ENCODE results near the gene ATP8B4. TPM values are rescaled to one million over a fixed set of nuclear protein-coding genes. Genes with fewer than 3 reads are reported as not detected.

Gene ATP8B4
- total and polyA plus RNA-seq, 2 experiments from 2014 or later = 0.89 to 1.5 TPM

DNA sequence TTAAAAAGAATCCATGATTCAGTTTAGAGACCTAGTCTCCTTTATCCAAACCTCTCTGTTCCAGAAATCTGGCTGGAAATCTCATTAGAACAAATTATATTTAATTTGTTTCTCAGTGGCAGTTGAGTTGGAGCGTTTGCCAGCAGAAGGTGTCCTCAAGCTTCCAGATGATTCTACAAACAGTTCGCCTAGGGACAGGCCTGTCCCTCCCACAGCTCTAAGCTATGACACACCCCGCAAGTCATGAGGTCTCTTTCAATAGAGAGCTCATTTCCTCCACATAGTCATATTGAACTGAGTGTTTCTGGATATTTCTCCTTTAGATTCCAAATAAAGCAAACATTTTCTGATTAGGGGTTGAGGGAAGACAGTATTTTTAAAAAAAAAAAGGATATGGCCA, 230.3 kb downstream of the ATP8B4 start:
- Histone ChIP-seq H3K27me3 (replicated peaks; ENCODE audit: insufficient read depth) (no peaks in the 10 kb centered on the region), H2AFZ (no peak overlapping the region; the same call in 1 of the 2 replicates), H3K9ac (no peak overlapping the region), H3K9me2 (ENCODE audit: insufficient read depth) (no peaks in the 10 kb centered on the region), H4K20me1 (ENCODE audit: insufficient read depth) (no peaks in the 10 kb centered on the region), H3K79me2 (ENCODE audit: insufficient read depth) (no peaks in the 10 kb centered on the region), H3K36me3 (ENCODE audit: low read depth) (no peaks in the 10 kb centered on the region), H3K4me3 (no peak overlapping the region), H3F3A (ENCODE audit: insufficient read depth) (no peaks in the 10 kb centered on the region), H3K27ac (no peak overlapping the region), H3K4me2 (ENCODE audit: unreplicated experiment) (no peak overlapping the region), H3K9me3 (ENCODE audit: low read depth) (no peaks in the 10 kb centered on the region), H3K4me1 (ENCODE audit: insufficient read depth) (peaks cover 16% of the 10 kb centered on the region; the same call in 1 of the 2 replicates)
- WGBS, 2 experiments (ENCODE audit: low coverage in 1 of 2, low lambda C conversion rate in 2 of 2, missing lambda C conversion rate in 2 of 2) = 37 to 38% methylated on average over 3 of the region's 3 CpGs
- in situ Hi-C loops (cut with MboI) = no loop called here
- TF ChIP-seq EZH2 (IDR thresholded peaks at IDR 0.05; ENCODE audit: insufficient read depth, poor library complexity, severe bottlenecking) (no peak), EZH2phosphoT487 (IDR thresholded peaks at IDR 0.05; ENCODE audit: insufficient read depth, low read depth) (no peak)
- DNase-seq = peak; percentile 42

DNA sequence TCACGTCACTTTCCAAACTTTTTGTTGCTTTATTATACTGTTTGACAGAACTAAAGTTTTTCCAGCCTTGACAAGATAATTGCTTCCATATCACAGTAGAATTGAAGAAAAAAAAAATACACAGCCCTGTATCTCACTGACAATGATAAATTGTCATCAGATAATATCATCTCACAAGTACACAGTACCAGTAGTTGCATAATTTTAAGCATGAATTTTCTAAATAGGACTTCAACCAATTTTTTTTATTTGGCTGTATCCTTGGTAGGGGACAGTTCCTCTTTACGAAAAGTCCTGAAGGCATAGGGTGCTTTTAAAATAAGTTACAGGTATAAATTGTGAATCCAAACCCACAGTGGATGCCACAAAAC, 230.7 kb downstream of the ATP8B4 start:
- Histone ChIP-seq H3K9ac (no peak overlapping the region), H3K27me3 (replicated peaks; ENCODE audit: insufficient read depth) (no peaks in the 10 kb centered on the region), H2AFZ (peak overlapping the region; percentile 29; the same call in 1 of the 2 replicates), H3F3A (ENCODE audit: insufficient read depth) (no peaks in the 10 kb centered on the region), H3K4me2 (ENCODE audit: unreplicated experiment) (no peak overlapping the region), H3K4me3 (no peak overlapping the region), H3K36me3 (ENCODE audit: low read depth) (no peaks in the 10 kb centered on the region), H3K9me2 (ENCODE audit: insufficient read depth) (no peaks in the 10 kb centered on the region), H3K9me3 (ENCODE audit: low read depth) (no peaks in the 10 kb centered on the region), H3K79me2 (ENCODE audit: insufficient read depth) (no peaks in the 10 kb centered on the region), H4K20me1 (ENCODE audit: insufficient read depth) (no peaks in the 10 kb centered on the region), H3K27ac (no peak overlapping the region), H3K4me1 (ENCODE audit: insufficient read depth) (peaks cover 16% of the 10 kb centered on the region; the same call in 1 of the 2 replicates)
- TF ChIP-seq EZH2 (IDR thresholded peaks at IDR 0.05; ENCODE audit: insufficient read depth, poor library complexity, severe bottlenecking) (no peak), EZH2phosphoT487 (IDR thresholded peaks at IDR 0.05; ENCODE audit: insufficient read depth, low read depth) (no peak)
- WGBS, 2 experiments (ENCODE audit: low coverage in 1 of 2, low lambda C conversion rate in 2 of 2, missing lambda C conversion rate in 2 of 2) = 37 to 47% methylated on average over 2 of the region's 2 CpGs
- DNase-seq = no peak
- in situ Hi-C loops (cut with MboI) = no loop called here

- Histone ChIP-seq H3K27ac (no peak overlapping the region), H3K9me2 (ENCODE audit: insufficient read depth) (no peaks in the 10 kb centered on the region), H3K9me3 (ENCODE audit: low read depth) (no peaks in the 10 kb centered on the region), H3K9ac (no peak overlapping the region), H3K4me2 (ENCODE audit: unreplicated experiment) (no peak overlapping the region), H3K27me3 (replicated peaks; ENCODE audit: insufficient read depth) (no peaks in the 10 kb centered on the region), H2AFZ (peak overlapping the region; percentile 29), H3F3A (ENCODE audit: insufficient read depth) (no peaks in the 10 kb centered on the region), H3K79me2 (ENCODE audit: insufficient read depth) (no peaks in the 10 kb centered on the region), H3K4me3 (no peak overlapping the region), H3K36me3 (ENCODE audit: low read depth) (no peaks in the 10 kb centered on the region), H3K4me1 (ENCODE audit: insufficient read depth) (peaks cover 16% of the 10 kb centered on the region; the same call in 1 of the 2 replicates), H4K20me1 (ENCODE audit: insufficient read depth) (no peaks in the 10 kb centered on the region)
- in situ Hi-C loops (cut with MboI) = no loop called here
- peak; percentile 18 for DNase-seq
- TF ChIP-seq EZH2 (IDR thresholded peaks at IDR 0.05; ENCODE audit: insufficient read depth, poor library complexity, severe bottlenecking) (no peak), EZH2phosphoT487 (IDR thresholded peaks at IDR 0.05; ENCODE audit: insufficient read depth, low read depth) (no peak)
- 29 to 30% methylated on average over 7 of the region's 7 CpGs for WGBS, 2 experiments (ENCODE audit: low coverage in 1 of 2, low lambda C conversion rate in 2 of 2, missing lambda C conversion rate in 2 of 2)
Measured at GRCh38 chr15:49887659-49888322, 231.2 kb downstream of the ATP8B4 start.

DNA sequence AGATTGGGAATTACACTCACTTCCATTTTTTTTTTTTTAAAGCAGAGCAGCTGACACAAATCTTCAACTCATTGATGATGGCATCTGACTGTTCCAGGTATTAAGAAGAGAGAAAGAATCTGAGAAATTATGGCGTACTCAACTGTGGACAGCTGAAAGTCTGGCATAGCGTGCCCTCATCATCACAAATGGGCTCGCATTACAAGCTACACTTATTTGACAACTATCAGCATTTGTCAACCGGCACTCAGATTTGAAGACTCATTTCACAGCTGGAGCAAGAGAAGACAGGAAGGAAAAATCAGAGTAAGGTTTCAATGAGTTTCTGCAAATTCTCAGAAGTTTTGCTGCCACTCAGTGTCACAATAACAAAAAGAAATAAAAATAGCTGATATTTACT, 235.9 kb downstream of the ATP8B4 start:
- no peak overlapping the region for H3K4me2 ChIP-seq (ENCODE audit: unreplicated experiment)
- no peak overlapping the region for H2AFZ ChIP-seq
- peaks cover 13% of the 10 kb centered on the region for H3F3A ChIP-seq (ENCODE audit: insufficient read depth)
- H4K20me1 ChIP-seq (ENCODE audit: insufficient read depth) = no peaks in the 10 kb centered on the region
- no peaks in the 10 kb centered on the region for H3K79me2 ChIP-seq (ENCODE audit: insufficient read depth)
- no peak for DNase-seq
- no peaks in the 10 kb centered on the region for H3K27me3 ChIP-seq (replicated peaks; ENCODE audit: insufficient read depth)
- peaks cover 18% of the 10 kb centered on the region for H3K4me1 ChIP-seq (ENCODE audit: insufficient read depth)
- no peaks in the 10 kb centered on the region for H3K36me3 ChIP-seq (ENCODE audit: low read depth)
- TF ChIP-seq EZH2 (IDR thresholded peaks at IDR 0.05; ENCODE audit: insufficient read depth, poor library complexity, severe bottlenecking) (no peak), EZH2phosphoT487 (IDR thresholded peaks at IDR 0.05; ENCODE audit: insufficient read depth, low read depth) (no peak)
- H3K9me2 ChIP-seq (ENCODE audit: insufficient read depth) = no peaks in the 10 kb centered on the region
- no peak overlapping the region for H3K4me3 ChIP-seq
- no peaks in the 10 kb centered on the region for H3K9me3 ChIP-seq (ENCODE audit: low read depth)
- no peak overlapping the region for H3K27ac ChIP-seq
- H3K9ac ChIP-seq = no peak overlapping the region
- WGBS, 2 experiments (ENCODE audit: low coverage in 1 of 2, low lambda C conversion rate in 2 of 2, missing lambda C conversion rate in 2 of 2) = 97 to 98% methylated on average over 4 of the region's 4 CpGs
- in situ Hi-C loops (cut with MboI) = no loop called here

Data from GM23248 (cell line).